OCI-LY1 (cell line): ENCODE data around the gene GJD3.

Experiments
- H2AFZ ChIP-seq: fragments of 200-600 bp; sonication (generic), shearing (Covaris generic); 2 replicates; pipeline ENCODE4 v1.6.0; 2014; ENCODE audit warnings: antibody characterized with exemption, mild to moderate bottlenecking, low read length
- H3F3A ChIP-seq: fragments of 200-600 bp; sonication (generic), shearing (Covaris generic); 2 replicates; pipeline ENCODE4 v1.6.0; 2014; ENCODE audit warnings: mild to moderate bottlenecking, antibody characterized with exemption, low read length, moderate library complexity; ENCODE audit not compliant: insufficient read depth
- H3K27ac ChIP-seq: fragments of 200-600 bp; sonication (generic); 2 replicates; pipeline ENCODE4 v1.5.1; 2014; ENCODE audit warnings: low read length, mixed run types, mild to moderate bottlenecking, low read depth; ENCODE audit not compliant: poor library complexity, severe bottlenecking
- H3K27me3 ChIP-seq: fragments of 200-600 bp; sonication (generic); 2 replicates; pipeline ENCODE4 v1.6.0; 2014; ENCODE audit warnings: antibody characterized with exemption, mild to moderate bottlenecking, low read length, moderate library complexity; ENCODE audit not compliant: insufficient read depth
- H3K36me3 ChIP-seq: fragments of 200-600 bp; sonication (generic); 2 replicates; pipeline ENCODE4 v1.6.1; 2014; ENCODE audit warnings: mild to moderate bottlenecking, antibody characterized with exemption, low read length, moderate library complexity, mixed read lengths; ENCODE audit not compliant: insufficient read depth
- H3K4me1 ChIP-seq: fragments of 200-600 bp; sonication (generic); 2 replicates; pipeline ENCODE4 v1.5.1; 2014; ENCODE audit warnings: mild to moderate bottlenecking, low read length, moderate library complexity; ENCODE audit not compliant: insufficient read depth, severe bottlenecking
- H3K4me2 ChIP-seq: fragments of 200-600 bp; sonication (generic), shearing (Covaris generic); 2 replicates; pipeline ENCODE4 v1.6.1; 2014; ENCODE audit warnings: low read length
- H3K4me3 ChIP-seq: fragments of 200-600 bp; sonication (generic); 2 replicates; pipeline ENCODE4 v1.5.1; 2014; ENCODE audit warnings: low read length, low read depth, mild to moderate bottlenecking, mixed read lengths; ENCODE audit not compliant: poor library complexity, severe bottlenecking
- H3K79me2 ChIP-seq: fragments of 200-600 bp; shearing (Covaris generic); 2 replicates; pipeline ENCODE4 v1.6.1; 2016; ENCODE audit warnings: mixed run types, low read length, mixed read lengths; ENCODE audit not compliant: insufficient read depth
- H3K9ac ChIP-seq: fragments of 200-600 bp; sonication (generic), shearing (Covaris generic); 2 replicates; pipeline ENCODE4 v1.6.1; 2014; ENCODE audit warnings: mild to moderate bottlenecking, low read length, mixed read lengths
- H3K9me2 ChIP-seq: fragments of 200-600 bp; sonication (generic), shearing (Covaris generic); 2 replicates; pipeline ENCODE4 v1.6.1; 2014; ENCODE audit warnings: low read depth, mild to moderate bottlenecking, low read length, mixed read lengths
- H3K9me3 ChIP-seq: fragments of 200-600 bp; shearing (Covaris generic); 2 replicates; pipeline ENCODE4 v1.6.1; 2014; ENCODE audit warnings: low read length, mixed read lengths
- H4K20me1 ChIP-seq: fragments of 200-600 bp; sonication (generic), shearing (Covaris generic); 2 replicates; pipeline ENCODE4 v1.6.0; 2016; ENCODE audit warnings: mild to moderate bottlenecking, low read length; ENCODE audit not compliant: insufficient read depth
- EZH2 ChIP-seq: fragments of 200-600 bp; sonication (generic), shearing (Covaris generic); IDR thresholded peaks from 2 replicates; pipeline ENCODE4 v1.8.0; 2017; ENCODE audit warnings: borderline replicate concordance, mixed run types, mild to moderate bottlenecking, antibody characterized with exemption, low read length, moderate library complexity, mixed read lengths
- TF ChIP-seq, protein P1 (sequence below): fragments of 200-600 bp; sonication (generic), shearing (Covaris generic); IDR thresholded peaks from 2 replicates; pipeline ENCODE4 v1.5.1; 2017; ENCODE audit warnings: mild to moderate bottlenecking, antibody characterized with exemption, low read length, moderate library complexity, mixed read lengths

GJD3 gene

DNA sequence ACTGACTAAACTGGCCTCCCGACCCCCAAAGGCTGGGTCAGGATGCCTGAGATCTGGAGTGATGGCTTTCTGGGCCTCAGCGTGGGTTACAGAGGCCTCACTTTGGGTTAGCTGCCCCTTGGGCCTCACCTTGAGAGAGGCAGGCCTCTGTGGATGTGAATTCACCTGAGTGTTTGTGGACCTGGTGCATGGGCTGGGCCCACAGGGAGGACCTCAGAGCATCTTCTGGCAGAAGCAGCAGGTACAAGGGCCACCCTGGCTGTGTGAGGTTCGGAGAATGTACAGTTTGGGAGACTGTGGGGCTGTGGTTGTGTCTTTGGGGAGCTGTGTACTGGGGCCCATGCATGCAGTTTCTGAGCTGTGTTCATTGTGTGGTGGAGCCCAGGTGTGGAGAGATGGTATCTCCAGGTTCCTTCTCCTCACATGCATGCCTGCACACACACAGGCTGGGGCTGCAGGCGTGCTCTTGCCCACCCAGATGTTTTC lies 37.2 kb downstream of the GJD3 start:
- H4K20me1 ChIP-seq = no peaks in the 10 kb centered on the region
- H3K4me1 ChIP-seq = peaks cover 11% of the 10 kb centered on the region
- no peaks in the 10 kb centered on the region; the same call in 1 of the 2 replicates for H3K36me3 ChIP-seq
- no peak overlapping the region for H2AFZ ChIP-seq
- no peak overlapping the region for H3K4me2 ChIP-seq
- no peak for TF ChIP-seq EZH2
- TF ChIP-seq, protein P1, sequence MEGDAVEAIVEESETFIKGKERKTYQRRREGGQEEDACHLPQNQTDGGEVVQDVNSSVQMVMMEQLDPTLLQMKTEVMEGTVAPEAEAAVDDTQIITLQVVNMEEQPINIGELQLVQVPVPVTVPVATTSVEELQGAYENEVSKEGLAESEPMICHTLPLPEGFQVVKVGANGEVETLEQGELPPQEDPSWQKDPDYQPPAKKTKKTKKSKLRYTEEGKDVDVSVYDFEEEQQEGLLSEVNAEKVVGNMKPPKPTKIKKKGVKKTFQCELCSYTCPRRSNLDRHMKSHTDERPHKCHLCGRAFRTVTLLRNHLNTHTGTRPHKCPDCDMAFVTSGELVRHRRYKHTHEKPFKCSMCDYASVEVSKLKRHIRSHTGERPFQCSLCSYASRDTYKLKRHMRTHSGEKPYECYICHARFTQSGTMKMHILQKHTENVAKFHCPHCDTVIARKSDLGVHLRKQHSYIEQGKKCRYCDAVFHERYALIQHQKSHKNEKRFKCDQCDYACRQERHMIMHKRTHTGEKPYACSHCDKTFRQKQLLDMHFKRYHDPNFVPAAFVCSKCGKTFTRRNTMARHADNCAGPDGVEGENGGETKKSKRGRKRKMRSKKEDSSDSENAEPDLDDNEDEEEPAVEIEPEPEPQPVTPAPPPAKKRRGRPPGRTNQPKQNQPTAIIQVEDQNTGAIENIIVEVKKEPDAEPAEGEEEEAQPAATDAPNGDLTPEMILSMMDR = no peak
- H3F3A ChIP-seq = no peaks in the 10 kb centered on the region
- no peaks in the 10 kb centered on the region for H3K79me2 ChIP-seq
- no peaks in the 10 kb centered on the region for H3K9me2 ChIP-seq
- no peak overlapping the region for H3K27ac ChIP-seq
- H3K9ac ChIP-seq = no peak overlapping the region
- H3K9me3 ChIP-seq = no peaks in the 10 kb centered on the region
- H3K4me3 ChIP-seq = no peak overlapping the region
- H3K27me3 ChIP-seq = peaks cover 14% of the 10 kb centered on the region

- no peak overlapping the region for H3K4me2 ChIP-seq
- peaks cover 14% of the 10 kb centered on the region for H3K27me3 ChIP-seq
- H2AFZ ChIP-seq = no peak overlapping the region
- no peak overlapping the region for H3K4me3 ChIP-seq
- H3K9me2 ChIP-seq = no peaks in the 10 kb centered on the region
- no peaks in the 10 kb centered on the region for H4K20me1 ChIP-seq
- H3K9ac ChIP-seq = no peak overlapping the region
- H3K27ac ChIP-seq = no peak overlapping the region
- TF ChIP-seq, protein P1 = no peak
- TF ChIP-seq EZH2 = no peak
- H3K4me1 ChIP-seq = peaks cover 16% of the 10 kb centered on the region
- no peaks in the 10 kb centered on the region for H3K79me2 ChIP-seq
- H3K9me3 ChIP-seq = no peaks in the 10 kb centered on the region
- H3F3A ChIP-seq = no peaks in the 10 kb centered on the region
- H3K36me3 ChIP-seq = no peaks in the 10 kb centered on the region; the same call in 1 of the 2 replicates
These were observed 37.7 kb downstream of the GJD3 start for GRCh38 chr17:40326832-40327199.

DNA sequence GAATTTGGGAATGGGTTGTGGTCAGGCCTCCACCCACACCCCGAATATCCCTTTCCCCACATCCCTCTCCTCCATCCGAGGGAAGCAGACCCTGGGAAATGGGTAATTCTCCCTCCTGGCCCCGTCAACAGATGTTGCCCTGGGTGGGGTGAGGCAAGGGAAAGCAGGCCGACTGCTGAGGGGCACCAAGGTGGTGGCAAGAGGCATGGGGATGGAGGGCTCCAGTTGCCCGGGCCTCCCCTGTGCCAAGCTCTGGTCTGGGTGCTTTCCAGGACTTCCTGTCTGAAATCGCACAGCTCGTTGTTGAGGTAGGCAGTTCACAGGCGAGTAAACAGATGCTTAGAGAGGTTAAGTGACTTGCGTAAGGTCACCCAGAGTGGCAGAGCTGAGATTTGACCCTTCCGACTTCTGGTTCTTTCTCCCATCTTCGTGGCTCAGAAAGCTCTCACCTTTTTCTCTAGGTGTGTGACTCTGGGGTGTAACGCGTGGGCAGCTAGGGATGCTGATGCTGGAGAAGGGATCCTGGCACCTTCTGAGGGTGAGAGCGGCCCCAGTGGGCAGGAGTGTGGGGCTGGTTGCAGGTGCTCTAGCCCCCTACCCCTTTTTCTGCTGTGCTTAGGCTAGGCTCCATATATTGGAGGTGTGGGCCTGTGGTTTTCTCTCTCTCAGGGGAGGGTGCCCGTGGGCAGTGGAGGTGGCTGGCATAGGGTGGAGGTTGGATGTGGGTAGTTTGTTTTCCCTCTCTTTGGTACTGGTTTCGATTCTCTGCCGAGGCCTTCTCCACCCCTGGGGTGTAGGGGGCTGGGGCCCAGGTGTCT lies 38.3 kb downstream of the GJD3 start:
- Histone ChIP-seq H3K4me1 (peaks cover 19% of the 10 kb centered on the region), H3K9me2 (no peaks in the 10 kb centered on the region), H3K36me3 (no peaks in the 10 kb centered on the region; the same call in 1 of the 2 replicates), H3K79me2 (no peaks in the 10 kb centered on the region), H4K20me1 (no peaks in the 10 kb centered on the region), H3K4me3 (no peak overlapping the region), H3K4me2 (no peak overlapping the region), H3K27me3 (peaks cover 14% of the 10 kb centered on the region), H3K27ac (no peak overlapping the region), H3F3A (no peaks in the 10 kb centered on the region), H2AFZ (no peak overlapping the region), H3K9me3 (no peaks in the 10 kb centered on the region), H3K9ac (no peak overlapping the region)
- no peak for TF ChIP-seq EZH2
- TF ChIP-seq, protein P1 = no peak
